ENCODE data around the gene USP34.

USP34 gene

DNA sequence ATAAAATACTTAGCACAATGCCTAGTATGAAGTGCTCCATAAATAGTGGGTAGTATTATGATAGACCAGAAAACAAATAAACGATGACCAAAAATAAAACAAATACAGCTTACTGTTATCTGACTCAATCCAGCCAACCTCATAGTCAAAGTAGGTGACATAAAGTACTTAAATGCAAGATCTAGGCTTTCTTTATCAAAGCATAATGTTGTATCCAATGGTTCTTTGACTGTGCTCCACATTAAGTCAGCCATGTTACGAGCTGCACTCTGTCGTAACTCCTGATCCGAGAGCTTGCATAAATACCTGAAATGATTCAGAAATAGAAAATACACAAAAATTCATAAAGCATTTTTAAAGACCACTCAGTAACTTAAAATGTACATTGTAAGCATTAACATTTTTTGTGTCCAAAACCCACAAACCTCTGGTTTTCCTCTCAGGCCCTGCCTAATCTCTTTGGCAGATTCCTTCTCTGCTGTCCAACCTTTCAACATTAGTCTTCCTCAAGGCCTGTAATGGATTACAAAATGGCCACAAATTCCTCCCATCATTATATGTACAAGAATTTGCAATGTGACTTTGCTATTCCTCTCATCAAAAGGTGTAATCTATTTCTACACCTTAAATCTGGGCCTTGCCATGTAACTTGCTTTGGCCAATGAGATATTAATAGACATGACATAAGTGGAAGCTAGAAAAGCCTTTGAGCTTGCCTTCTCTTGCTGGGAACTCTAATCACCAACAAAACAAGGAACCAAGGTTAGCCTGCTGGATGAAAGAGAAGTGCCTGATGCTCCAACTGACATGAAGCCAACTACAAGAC is 90.6 kb downstream of the USP34 start:
- H3K9me3 ChIP-seq (ENCODE audit: low read depth, low read length): no peaks in the 10 kb centered on the region
- H3K36me3 ChIP-seq (ENCODE audit: insufficient read depth, low read length): peaks cover 47% of the 10 kb centered on the region
- no peak for TF ChIP-seq FOXP2 (optimal IDR thresholded peaks at IDR 0.05; ENCODE audit: control extremely low read depth, extremely low read length, insufficient read depth)
- no peak for TF ChIP-seq EZH2 (IDR thresholded peaks at IDR 0.05)
- no peak for TF ChIP-seq POLR2AphosphoS5 (IDR thresholded peaks at IDR 0.05; ENCODE audit: borderline replicate concordance, low read depth, low read length)
- no peak overlapping the region for H3K4me3 ChIP-seq
- no peak overlapping the region for H3K27ac ChIP-seq
- DNase-seq (ENCODE audit: low read depth, low spot score): no peak
- H3K9ac ChIP-seq (ENCODE audit: insufficient read length): no peak overlapping the region

- no peaks in the 10 kb centered on the region for H3K9me3 ChIP-seq (ENCODE audit: low read depth, low read length)
- no peak for DNase-seq (ENCODE audit: low read depth, low spot score)
Measured at GRCh38 chr2:61379521-61379920, 91.4 kb downstream of the USP34 start.

DNA sequence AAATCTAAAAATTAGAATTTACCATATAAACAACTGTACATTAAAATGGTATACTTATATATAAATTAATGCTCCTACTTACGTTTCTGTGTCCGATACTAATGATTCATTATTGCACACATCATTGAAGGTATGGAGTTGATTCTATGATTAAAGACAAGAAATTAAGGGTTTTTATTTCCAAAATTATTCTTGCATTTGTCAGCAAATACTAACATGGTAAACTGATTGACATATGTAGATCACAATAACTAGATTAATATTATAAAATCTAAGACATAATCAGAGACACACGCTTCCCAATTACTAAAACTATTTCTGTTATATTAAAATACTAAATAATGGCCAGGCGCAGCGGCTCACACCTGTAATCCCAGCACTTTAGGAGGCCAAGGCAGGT is 92.6 kb downstream of the USP34 start:
- TF ChIP-seq EZH2 (IDR thresholded peaks at IDR 0.05) (no peak), FOXP2 (optimal IDR thresholded peaks at IDR 0.05; ENCODE audit: control extremely low read depth, extremely low read length, insufficient read depth) (no peak), POLR2AphosphoS5 (IDR thresholded peaks at IDR 0.05; ENCODE audit: borderline replicate concordance, low read depth, low read length) (no peak)
- H3K4me3 ChIP-seq: no peak overlapping the region
- no peak overlapping the region for H3K9ac ChIP-seq (ENCODE audit: insufficient read length)
- no peaks in the 10 kb centered on the region for H3K9me3 ChIP-seq (ENCODE audit: low read depth, low read length)
- H3K27ac ChIP-seq: no peak overlapping the region
- no peak for DNase-seq (ENCODE audit: low read depth, low spot score)
- H3K36me3 ChIP-seq (ENCODE audit: insufficient read depth, low read length): peaks cover 62% of the 10 kb centered on the region

More at GRCh38 chr2:61379521-61379920, 91.4 kb downstream of the USP34 start:
- TF ChIP-seq POLR2AphosphoS5 (IDR thresholded peaks at IDR 0.05; ENCODE audit: borderline replicate concordance, low read depth, low read length) (no peak), FOXP2 (optimal IDR thresholded peaks at IDR 0.05; ENCODE audit: control extremely low read depth, extremely low read length, insufficient read depth) (no peak), EZH2 (IDR thresholded peaks at IDR 0.05) (no peak)
- no peak overlapping the region for H3K27ac ChIP-seq
- H3K4me3 ChIP-seq: no peak overlapping the region
- peaks cover 54% of the 10 kb centered on the region for H3K36me3 ChIP-seq (ENCODE audit: insufficient read depth, low read length)
- H3K9ac ChIP-seq (ENCODE audit: insufficient read length): no peak overlapping the region

GRCh38 chr2:61377046-61377445 is 93.8 kb downstream of the USP34 start:
- H3K36me3 ChIP-seq (ENCODE audit: insufficient read depth, low read length): peaks cover 59% of the 10 kb centered on the region

GRCh38 chr2:61376211-61376610 is 94.7 kb downstream of the USP34 start:
- Histone ChIP-seq H3K27ac (no peak overlapping the region), H3K9me3 (ENCODE audit: low read depth, low read length) (no peaks in the 10 kb centered on the region), H3K4me3 (no peak overlapping the region), H3K36me3 (ENCODE audit: insufficient read depth, low read length) (peaks cover 51% of the 10 kb centered on the region), H3K9ac (ENCODE audit: insufficient read length) (no peak overlapping the region)
- TF ChIP-seq POLR2AphosphoS5 (IDR thresholded peaks at IDR 0.05; ENCODE audit: borderline replicate concordance, low read depth, low read length): no peak
- TF ChIP-seq EZH2 (IDR thresholded peaks at IDR 0.05): no peak
- no peak for TF ChIP-seq FOXP2 (optimal IDR thresholded peaks at IDR 0.05; ENCODE audit: control extremely low read depth, extremely low read length, insufficient read depth)
- DNase-seq (ENCODE audit: low read depth, low spot score): no peak

More at GRCh38 chr2:61377046-61377445, 93.8 kb downstream of the USP34 start:
- TF ChIP-seq FOXP2 (optimal IDR thresholded peaks at IDR 0.05; ENCODE audit: control extremely low read depth, extremely low read length, insufficient read depth) (no peak), EZH2 (IDR thresholded peaks at IDR 0.05) (no peak), POLR2AphosphoS5 (IDR thresholded peaks at IDR 0.05; ENCODE audit: borderline replicate concordance, low read depth, low read length) (no peak)
- DNase-seq (ENCODE audit: low read depth, low spot score): no peak
- Histone ChIP-seq H3K9me3 (ENCODE audit: low read depth, low read length) (no peaks in the 10 kb centered on the region), H3K4me3 (no peak overlapping the region), H3K9ac (ENCODE audit: insufficient read length) (no peak overlapping the region), H3K27ac (no peak overlapping the region)

DNA sequence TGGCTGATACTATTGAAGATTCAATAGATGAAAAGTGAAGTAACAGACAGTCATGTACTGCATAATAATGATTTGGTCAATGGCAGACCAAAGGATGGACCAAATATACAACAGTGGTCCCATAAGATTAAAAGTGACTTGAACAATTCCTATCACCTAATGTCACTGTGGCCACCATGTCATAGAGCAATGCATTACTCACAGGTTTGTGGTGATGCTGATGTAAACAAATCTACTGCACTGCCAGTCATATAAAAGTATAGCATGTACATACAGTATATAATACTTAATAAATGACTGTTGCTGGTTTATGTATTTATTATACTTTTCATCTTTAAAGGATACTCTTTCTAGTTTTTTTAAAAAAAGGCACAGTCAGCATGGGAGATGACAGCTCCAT is 99.9 kb downstream of the USP34 start:
- Histone ChIP-seq H3K9me3 (ENCODE audit: low read depth, low read length) (no peaks in the 10 kb centered on the region), H3K36me3 (ENCODE audit: insufficient read depth, low read length) (peaks cover 40% of the 10 kb centered on the region), H3K9ac (ENCODE audit: insufficient read length) (no peak overlapping the region), H3K27ac (no peak overlapping the region), H3K4me3 (no peak overlapping the region)
- TF ChIP-seq POLR2AphosphoS5 (IDR thresholded peaks at IDR 0.05; ENCODE audit: borderline replicate concordance, low read depth, low read length) (no peak), FOXP2 (optimal IDR thresholded peaks at IDR 0.05; ENCODE audit: control extremely low read depth, extremely low read length, insufficient read depth) (no peak), EZH2 (IDR thresholded peaks at IDR 0.05) (no peak)
- DNase-seq (ENCODE audit: low read depth, low spot score): no peak

DNA sequence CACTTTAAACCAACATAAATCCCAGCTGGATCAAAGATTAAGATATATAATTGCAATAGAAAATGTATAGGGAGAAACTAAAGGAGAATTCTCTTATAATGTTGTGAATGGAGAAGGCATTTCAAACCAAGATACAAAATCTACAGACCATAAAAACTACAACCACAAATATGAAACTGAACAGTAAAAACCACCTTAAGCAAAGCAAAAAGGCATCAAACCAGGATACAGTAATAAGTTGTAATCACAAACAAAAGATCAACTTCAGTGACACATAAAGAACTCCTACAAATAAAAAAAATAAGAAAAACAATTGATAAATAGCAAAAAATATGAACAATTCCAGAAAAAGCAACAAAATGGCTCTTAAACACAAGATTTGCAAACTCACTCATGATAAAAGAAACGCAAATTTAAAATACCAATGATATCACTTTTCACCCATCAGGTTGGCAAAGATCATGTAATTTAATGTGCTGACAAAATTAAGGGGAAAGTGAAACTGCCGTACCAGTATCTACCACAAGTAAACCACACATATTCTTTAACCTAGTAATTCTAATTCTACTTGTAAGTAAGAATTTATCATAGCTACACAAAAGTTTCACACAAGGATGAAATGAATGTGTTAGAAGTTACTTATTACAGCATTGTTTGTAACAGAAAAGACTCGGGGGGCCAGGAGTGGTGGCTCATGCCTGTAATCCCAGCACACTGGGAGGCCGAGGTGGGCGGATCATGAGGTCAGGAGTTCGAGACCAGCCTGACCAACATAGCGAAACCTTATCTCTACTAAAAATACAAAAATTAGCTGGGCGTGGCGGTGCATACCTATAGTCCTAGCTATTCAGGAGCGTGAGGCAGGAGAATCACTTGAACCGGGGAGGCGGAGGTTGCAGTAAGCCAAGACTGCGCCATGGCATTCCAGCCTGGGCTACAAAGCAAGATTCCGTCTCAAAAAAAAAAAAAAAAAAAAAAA is 101.9 kb downstream of the USP34 start:
- no peak for TF ChIP-seq POLR2AphosphoS5 (IDR thresholded peaks at IDR 0.05; ENCODE audit: borderline replicate concordance, low read depth, low read length)
- TF ChIP-seq FOXP2 (optimal IDR thresholded peaks at IDR 0.05; ENCODE audit: control extremely low read depth, extremely low read length, insufficient read depth): no peak
- TF ChIP-seq EZH2 (IDR thresholded peaks at IDR 0.05): no peak
- no peak overlapping the region for H3K4me3 ChIP-seq
- no peak overlapping the region for H3K27ac ChIP-seq
- DNase-seq (ENCODE audit: low read depth, low spot score): no peak
- peaks cover 33% of the 10 kb centered on the region for H3K36me3 ChIP-seq (ENCODE audit: insufficient read depth, low read length)
- H3K9ac ChIP-seq (ENCODE audit: insufficient read length): no peak overlapping the region
- H3K9me3 ChIP-seq (ENCODE audit: low read depth, low read length): no peaks in the 10 kb centered on the region

DNA sequence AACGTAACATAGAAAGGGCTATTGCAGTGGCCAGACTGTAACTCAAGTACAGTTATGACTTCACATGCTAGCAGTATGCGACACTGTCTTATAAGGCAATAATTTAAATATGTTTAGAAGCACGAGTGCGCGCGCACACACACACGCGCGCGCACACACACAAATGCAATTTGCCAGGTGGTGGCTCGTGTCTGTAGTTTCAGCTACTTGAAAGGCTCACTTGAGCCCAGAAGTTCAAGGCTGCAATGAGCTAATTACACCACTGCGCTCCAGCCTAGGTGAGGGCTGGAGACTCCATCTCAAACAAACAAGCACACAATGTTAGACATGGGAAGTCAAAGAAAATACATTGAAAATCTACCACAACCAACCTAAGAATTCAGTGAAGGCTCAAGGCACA is 103.7 kb downstream of the USP34 start:
- Histone ChIP-seq H3K9me3 (ENCODE audit: low read depth, low read length) (peaks cover 9% of the 10 kb centered on the region), H3K36me3 (ENCODE audit: insufficient read depth, low read length) (peaks cover 42% of the 10 kb centered on the region), H3K9ac (ENCODE audit: insufficient read length) (no peak overlapping the region), H3K4me3 (no peak overlapping the region), H3K27ac (no peak overlapping the region)
- no peak for TF ChIP-seq EZH2 (IDR thresholded peaks at IDR 0.05)
- no peak for TF ChIP-seq POLR2AphosphoS5 (IDR thresholded peaks at IDR 0.05; ENCODE audit: borderline replicate concordance, low read depth, low read length)
- TF ChIP-seq FOXP2 (optimal IDR thresholded peaks at IDR 0.05; ENCODE audit: control extremely low read depth, extremely low read length, insufficient read depth): no peak
- no peak for DNase-seq (ENCODE audit: low read depth, low spot score)
